ENCODE results near the gene CHSY1.

CHSY1 gene

GRCh38 chr15:101165905-101166471 is 85.9 kb downstream of the CHSY1 start:
- no peak for TF ChIP-seq FOXP2 (optimal IDR thresholded peaks at IDR 0.05; ENCODE audit: borderline replicate concordance, extremely low read depth, extremely low read length, insufficient read depth)

GRCh38 chr15:101162701-101163483 is 89.0 kb downstream of the CHSY1 start:
- TF ChIP-seq POLR2AphosphoS5 (IDR thresholded peaks at IDR 0.05; ENCODE audit: low read depth, low read length) (no peak), SIN3A (IDR thresholded peaks at IDR 0.05; ENCODE audit: borderline replicate concordance, insufficient read depth, low read length) (no peak), REST (IDR thresholded peaks at IDR 0.05; ENCODE audit: insufficient read depth in 1 of 2, low read depth in 2 of 2, low read length in 2 of 2) (no peak), TAF1 (IDR thresholded peaks at IDR 0.05; ENCODE audit: borderline replicate concordance, insufficient read depth, low read length) (no peak), FOXP2 (optimal IDR thresholded peaks at IDR 0.05; ENCODE audit: borderline replicate concordance, extremely low read depth, extremely low read length, insufficient read depth) (no peak)

GRCh38 chr15:101161656-101162055 is 90.2 kb downstream of the CHSY1 start:
- TF ChIP-seq SIN3A (IDR thresholded peaks at IDR 0.05; ENCODE audit: borderline replicate concordance, insufficient read depth, low read length) (no peak), TAF1 (IDR thresholded peaks at IDR 0.05; ENCODE audit: borderline replicate concordance, insufficient read depth, low read length) (no peak), POLR2AphosphoS5 (IDR thresholded peaks at IDR 0.05; ENCODE audit: low read depth, low read length) (no peak), REST (IDR thresholded peaks at IDR 0.05; ENCODE audit: insufficient read depth in 1 of 2, low read depth in 2 of 2, low read length in 2 of 2) (no peak), FOXP2 (optimal IDR thresholded peaks at IDR 0.05; ENCODE audit: borderline replicate concordance, extremely low read depth, extremely low read length, insufficient read depth) (no peak)

- TF ChIP-seq REST (IDR thresholded peaks at IDR 0.05; ENCODE audit: insufficient read depth in 1 of 2, low read depth in 2 of 2, low read length in 2 of 2) = no peak
- no peak for TF ChIP-seq FOXP2 (optimal IDR thresholded peaks at IDR 0.05; ENCODE audit: borderline replicate concordance, extremely low read depth, extremely low read length, insufficient read depth)
- TF ChIP-seq TAF1 (IDR thresholded peaks at IDR 0.05; ENCODE audit: borderline replicate concordance, insufficient read depth, low read length) = no peak
- TF ChIP-seq SIN3A (IDR thresholded peaks at IDR 0.05; ENCODE audit: borderline replicate concordance, insufficient read depth, low read length) = no peak
- TF ChIP-seq POLR2AphosphoS5 (IDR thresholded peaks at IDR 0.05; ENCODE audit: low read depth, low read length) = no peak
Observed at GRCh38 chr15:101159936-101160815, 91.7 kb downstream of the CHSY1 start.

GRCh38 chr15:101159096-101159935 is 92.5 kb downstream of the CHSY1 start:
- TF ChIP-seq REST (IDR thresholded peaks at IDR 0.05; ENCODE audit: insufficient read depth in 1 of 2, low read depth in 2 of 2, low read length in 2 of 2) (no peak), POLR2AphosphoS5 (IDR thresholded peaks at IDR 0.05; ENCODE audit: low read depth, low read length) (no peak), SIN3A (IDR thresholded peaks at IDR 0.05; ENCODE audit: borderline replicate concordance, insufficient read depth, low read length) (no peak), FOXP2 (optimal IDR thresholded peaks at IDR 0.05; ENCODE audit: borderline replicate concordance, extremely low read depth, extremely low read length, insufficient read depth) (no peak), TAF1 (IDR thresholded peaks at IDR 0.05; ENCODE audit: borderline replicate concordance, insufficient read depth, low read length) (no peak)

Data from PFSK-1 (cell line).